Liver (tissue), 3 donors: ENCODE data around the gene BORCS5.

ENCODE experiments used
- CTCF ChIP-seq: fragments of 150-350 bp; IDR thresholded peaks from 2 replicates; pipeline ENCODE4 v1.5.1; 2017; ENCODE audit warnings: improper control_type of control experiment, low read depth, low read length; ENCODE audit not compliant: missing input control
- EGR1 ChIP-seq, 2 donors: IDR thresholded peaks; 2 replicates each; pipeline ENCODE4 v1.6.1; 2016 to 2018; ENCODE audit warnings: antibody characterized with exemption in 2 of 2, low read depth in 2 of 2
- HNF4G ChIP-seq: IDR thresholded peaks from 2 replicates; pipeline ENCODE4 v1.6.1; 2016; ENCODE audit warnings: antibody characterized with exemption
- MAX ChIP-seq: IDR thresholded peaks from 2 replicates; pipeline ENCODE4 v1.6.1; 2016; ENCODE audit warnings: antibody characterized with exemption
- RAD21 ChIP-seq, 2 donors: IDR thresholded peaks; 2 replicates each; pipeline ENCODE4 v1.6.1; 2016; ENCODE audit warnings: antibody characterized with exemption in 2 of 2, mild to moderate bottlenecking in 2 of 2
- REST ChIP-seq: IDR thresholded peaks from 2 replicates; pipeline ENCODE4 v1.6.1; 2016; ENCODE audit warnings: antibody characterized with exemption, mild to moderate bottlenecking
- SP1 ChIP-seq: IDR thresholded peaks from 2 replicates; pipeline ENCODE4 v1.6.1; 2018; ENCODE audit warnings: antibody characterized with exemption, mild to moderate bottlenecking
- TAF1 ChIP-seq: conservative IDR thresholded peaks from 2 replicates; pipeline ENCODE4 v1.6.1; 2016; ENCODE audit warnings: antibody characterized with exemption, mild to moderate bottlenecking
- YY1 ChIP-seq: IDR thresholded peaks from 2 replicates; pipeline ENCODE4 v1.6.1; 2016; ENCODE audit warnings: antibody characterized with exemption, mild to moderate bottlenecking
- TF ChIP-seq, protein P1 (sequence below): IDR thresholded peaks from 2 replicates; pipeline ENCODE4 v1.6.1; 2016; ENCODE audit warnings: antibody characterized with exemption
- donor health status: healthy.
- donor health status: healthy.

DNA sequence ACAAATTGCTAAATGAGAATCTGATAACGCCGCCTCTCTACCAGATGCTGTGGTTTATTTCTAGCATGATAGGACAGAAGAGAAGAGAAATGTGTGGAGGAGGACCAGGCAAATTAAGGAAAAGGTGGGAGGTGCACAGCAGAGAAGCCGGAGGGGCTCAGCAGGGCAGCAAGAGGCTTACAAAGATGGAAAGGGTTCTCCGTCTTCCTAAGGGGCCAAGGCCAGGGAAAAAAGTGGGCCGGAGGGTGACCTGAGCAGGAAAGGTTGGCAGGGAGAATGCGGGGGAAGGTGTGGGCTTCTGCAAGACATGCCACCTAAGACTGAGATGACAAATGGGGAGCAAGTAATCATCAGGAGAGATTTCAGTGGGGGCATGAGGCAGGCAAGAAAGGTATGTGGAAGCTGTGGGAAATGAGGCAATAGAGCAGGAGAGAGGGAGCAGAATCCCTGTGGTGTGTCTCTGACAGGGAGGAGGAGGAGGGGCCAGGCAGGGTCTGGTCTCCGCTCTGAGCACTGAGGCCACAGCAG lies 25.6 kb upstream of the BORCS5 start:
- TF ChIP-seq CTCF, result no peak
- no peak for TF ChIP-seq RAD21 (IDR thresholded peaks at IDR 0.05)
- no peak for TF ChIP-seq MAX
- TF ChIP-seq, protein P1, sequence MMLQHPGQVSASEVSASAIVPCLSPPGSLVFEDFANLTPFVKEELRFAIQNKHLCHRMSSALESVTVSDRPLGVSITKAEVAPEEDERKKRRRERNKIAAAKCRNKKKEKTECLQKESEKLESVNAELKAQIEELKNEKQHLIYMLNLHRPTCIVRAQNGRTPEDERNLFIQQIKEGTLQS, result no peak
- no peak for TF ChIP-seq HNF4G
- no peak for TF ChIP-seq YY1
- TF ChIP-seq REST, result no peak
- TF ChIP-seq TAF1, result no peak
- TF ChIP-seq EGR1 (IDR thresholded peaks at IDR 0.05; ENCODE audit: low read depth in 2 of 2), result no peak
- TF ChIP-seq SP1, result no peak
